Esophagus muscularis mucosa (tissue), 4 donors: ENCODE results near the gene SSBP2.

ENCODE experiments used
- EP300 ChIP-seq: sonication (generic); formaldehyde crosslinking; IDR thresholded peaks from one replicate; pipeline ENCODE4 v1.6.1; 2017; ENCODE audit warnings: antibody characterized with exemption
- POLR2A ChIP-seq: fragments of 450-650 bp; IDR thresholded peaks from one replicate; pipeline ENCODE4 v1.6.1; 2017; ENCODE audit warnings: antibody characterized with exemption, moderate library complexity, mild to moderate bottlenecking, low read depth
- TF ChIP-seq, protein P1 (sequence below), 3 experiments: fragments of 200-600 bp in 2 of 3; fragments of 450-650 bp in 1 of 3; sonication (generic) in 2 of 3; IDR thresholded peaks; one replicate each; pipeline ENCODE4 v1.5.1; 2017 to 2019; ENCODE audit warnings: antibody characterized with exemption in 3 of 3, mild to moderate bottlenecking in 2 of 3, moderate library complexity in 1 of 3

GRCh38 chr5:81639556-81639955 lies 111.3 kb downstream of the SSBP2 start:
- TF ChIP-seq POLR2A: no peak
- TF ChIP-seq, protein P1, sequence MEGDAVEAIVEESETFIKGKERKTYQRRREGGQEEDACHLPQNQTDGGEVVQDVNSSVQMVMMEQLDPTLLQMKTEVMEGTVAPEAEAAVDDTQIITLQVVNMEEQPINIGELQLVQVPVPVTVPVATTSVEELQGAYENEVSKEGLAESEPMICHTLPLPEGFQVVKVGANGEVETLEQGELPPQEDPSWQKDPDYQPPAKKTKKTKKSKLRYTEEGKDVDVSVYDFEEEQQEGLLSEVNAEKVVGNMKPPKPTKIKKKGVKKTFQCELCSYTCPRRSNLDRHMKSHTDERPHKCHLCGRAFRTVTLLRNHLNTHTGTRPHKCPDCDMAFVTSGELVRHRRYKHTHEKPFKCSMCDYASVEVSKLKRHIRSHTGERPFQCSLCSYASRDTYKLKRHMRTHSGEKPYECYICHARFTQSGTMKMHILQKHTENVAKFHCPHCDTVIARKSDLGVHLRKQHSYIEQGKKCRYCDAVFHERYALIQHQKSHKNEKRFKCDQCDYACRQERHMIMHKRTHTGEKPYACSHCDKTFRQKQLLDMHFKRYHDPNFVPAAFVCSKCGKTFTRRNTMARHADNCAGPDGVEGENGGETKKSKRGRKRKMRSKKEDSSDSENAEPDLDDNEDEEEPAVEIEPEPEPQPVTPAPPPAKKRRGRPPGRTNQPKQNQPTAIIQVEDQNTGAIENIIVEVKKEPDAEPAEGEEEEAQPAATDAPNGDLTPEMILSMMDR (IDR thresholded peaks at IDR 0.05): no peak
- no peak for TF ChIP-seq EP300
